Activated CD4-positive, alpha-beta memory T cell treated with anti-CD3 and anti-CD28 coated beads for 36 hours (primary cell): ENCODE data around the gene TTC7B. TPM values are rescaled to one million over a fixed set of nuclear protein-coding genes. Genes with fewer than 3 reads are reported as not detected.
A peak's percentile ranks its signal among the peaks of the same experiment; 100 is the strongest.

Experiments
- CTCF ChIA-PET: fragments of 350-600 bp; sonication (Branson Sonifier 250); formaldehyde crosslinking; loops from one replicate; lab custom pipeline; 2021; ENCODE audit warnings: antibody characterized with exemption, inconsistent platforms; lab: Charles Lee
- POLR2A ChIA-PET: fragments of 350-600 bp; sonication (Branson Sonifier 250); formaldehyde crosslinking; loops from one replicate; lab custom pipeline; 2021; ENCODE audit warnings: antibody characterized with exemption; lab: Charles Lee
- DNase-seq: peaks from one replicate; pipeline ENCODE4 v3.0.0-alpha.2; 2020
- H3K27ac Mint-ChIP-seq: one replicate; pipeline ENCODE4 v1.8.0; 2021; ENCODE audit warnings: mixed read lengths
- H3K27me3 Mint-ChIP-seq: one replicate; pipeline ENCODE4 v1.8.0; 2021; ENCODE audit warnings: mixed read lengths
- H3K36me3 Mint-ChIP-seq: one replicate; pipeline ENCODE4 v1.8.0; 2021; ENCODE audit warnings: mixed read lengths
- H3K4me1 Mint-ChIP-seq: one replicate; pipeline ENCODE4 v1.8.0; 2021; ENCODE audit warnings: low read depth, mixed read lengths
- H3K4me3 Mint-ChIP-seq: one replicate; pipeline ENCODE4 v1.8.0; 2021; ENCODE audit warnings: mild to moderate bottlenecking, mixed read lengths
- H3K9me3 Mint-ChIP-seq: one replicate; pipeline ENCODE4 v1.8.0; 2021; ENCODE audit warnings: mixed read lengths
- intact Hi-C: fragments of 100-400 bp; cut with micrococcal nuclease; formaldehyde crosslinking; loops from one replicate; pipeline ENCODE4 v1.15.1; 2023
- total RNA-seq, 2 experiments: library from RNA; stranded (reverse); gene quantifications; one replicate each; pipeline ENCODE4 v1.2.3, GENCODE V29; 2021

Gene TTC7B
- total RNA-seq, 2 experiments from 2014 or later = 9.3 to 12.4 TPM

DNA sequence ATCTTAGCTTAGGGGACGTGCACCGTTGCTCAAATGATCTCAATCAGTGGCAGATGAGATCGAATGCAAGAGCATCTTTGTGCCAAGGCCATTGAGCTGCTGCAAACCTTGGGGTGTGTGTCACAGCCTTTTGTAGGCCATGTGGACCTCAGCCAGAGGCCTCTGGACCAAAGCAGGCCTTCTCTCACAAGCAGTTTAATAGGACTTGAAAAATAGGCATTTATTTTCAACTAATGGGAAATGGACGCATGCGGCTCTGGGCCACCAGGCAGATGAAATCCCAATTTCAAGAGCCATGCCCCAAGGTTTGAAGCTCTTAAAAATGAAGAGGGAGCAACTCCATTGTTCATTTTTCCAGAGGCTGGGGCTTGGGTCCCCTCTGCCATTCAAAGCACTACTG is 87.3 kb downstream of the TTC7B start:
- Mint-ChIP-seq H3K27ac (no peak overlapping the region), H3K9me3 (no peaks in the 10 kb centered on the region), H3K36me3 (no peaks in the 10 kb centered on the region), H3K4me3 (no peak overlapping the region), H3K4me1 (no peaks in the 10 kb centered on the region), H3K27me3 (peaks cover 4% of the 10 kb centered on the region)
- ChIA-PET CTCF (interaction anchor here (1.8 kb wide), 1 partner anchor 29 kb away, joined by 4 read pairs; no protein-coding TSS in a partner anchor), POLR2A (no interaction called here)
- no peak for DNase-seq
- intact Hi-C loops = no loop called here

DNA sequence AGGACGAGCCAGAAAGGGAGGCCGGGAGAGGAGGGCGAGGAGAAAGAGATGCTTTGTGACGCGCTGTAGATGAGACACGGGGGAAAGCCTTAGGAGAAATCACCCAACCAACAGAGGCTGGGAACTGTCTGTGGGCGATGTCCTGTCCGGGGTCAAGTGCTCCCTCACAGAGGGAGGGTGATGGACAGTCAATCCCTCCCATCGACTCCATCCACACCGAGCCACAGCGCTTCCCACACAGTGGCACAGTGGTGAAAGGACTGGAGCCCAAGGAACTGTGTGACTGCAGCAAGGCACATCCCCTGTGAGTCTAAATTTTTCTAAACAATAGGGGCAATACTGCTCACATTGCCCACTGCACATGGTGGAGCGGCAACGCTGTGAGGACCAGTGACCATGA is 89.1 kb downstream of the TTC7B start:
- H3K4me3 Mint-ChIP-seq = no peak overlapping the region
- no peak for DNase-seq
- H3K27me3 Mint-ChIP-seq = peaks cover 4% of the 10 kb centered on the region
- H3K9me3 Mint-ChIP-seq = no peaks in the 10 kb centered on the region
- intact Hi-C loops = no loop called here
- ChIA-PET POLR2A (no interaction called here), CTCF (no interaction called here)
- H3K27ac Mint-ChIP-seq = no peak overlapping the region
- H3K4me1 Mint-ChIP-seq = no peaks in the 10 kb centered on the region
- H3K36me3 Mint-ChIP-seq = no peaks in the 10 kb centered on the region

DNA sequence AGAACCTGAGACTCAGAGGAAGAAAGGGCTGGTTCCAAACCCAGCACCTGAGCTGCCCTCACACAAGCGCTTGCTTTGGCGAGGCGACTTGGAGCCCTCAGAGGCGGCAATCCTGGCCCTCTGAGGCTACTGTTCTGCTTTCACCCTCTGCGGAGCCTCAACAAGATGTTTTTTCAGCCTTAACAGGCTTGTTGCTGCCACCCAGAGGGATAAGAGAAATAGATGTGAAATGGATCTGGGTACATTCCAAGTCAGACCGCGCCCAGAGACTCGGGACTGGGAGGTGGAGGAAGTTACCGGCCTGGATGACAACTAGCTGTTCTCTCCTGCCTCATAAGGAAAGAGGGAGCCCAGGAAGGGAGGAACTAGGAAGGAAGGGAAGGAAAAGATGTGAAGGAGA is 89.6 kb downstream of the TTC7B start:
- H3K9me3 Mint-ChIP-seq = no peaks in the 10 kb centered on the region
- ChIA-PET POLR2A (no interaction called here), CTCF (no interaction called here)
- peaks cover 4% of the 10 kb centered on the region for H3K27me3 Mint-ChIP-seq
- H3K27ac Mint-ChIP-seq = no peak overlapping the region
- H3K36me3 Mint-ChIP-seq = no peaks in the 10 kb centered on the region
- intact Hi-C loops = no loop called here
- no peak for DNase-seq
- H3K4me3 Mint-ChIP-seq = no peak overlapping the region
- H3K4me1 Mint-ChIP-seq = no peaks in the 10 kb centered on the region

DNA sequence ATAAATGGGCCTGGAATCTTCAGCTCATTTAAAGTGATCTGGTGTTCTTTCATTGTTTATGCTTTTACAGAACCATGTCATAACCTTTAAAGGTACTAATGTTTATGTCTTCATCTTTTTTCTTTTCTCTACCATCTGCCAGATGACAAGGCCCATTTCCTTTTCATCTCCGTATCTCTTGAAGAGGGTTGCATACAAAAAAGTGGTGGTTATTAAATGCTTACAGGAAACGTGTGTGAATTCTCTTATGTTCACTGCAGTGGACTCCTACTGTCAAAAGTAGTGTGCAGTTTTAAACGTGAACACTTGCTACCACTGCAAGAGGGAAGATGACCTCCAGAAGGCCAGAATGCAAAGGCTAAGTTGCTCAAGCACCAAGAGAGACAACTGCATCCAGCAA is 91.4 kb downstream of the TTC7B start:
- ChIA-PET CTCF (no interaction called here), POLR2A (no interaction called here)
- no peaks in the 10 kb centered on the region for H3K36me3 Mint-ChIP-seq
- no peaks in the 10 kb centered on the region for H3K27me3 Mint-ChIP-seq
- H3K4me1 Mint-ChIP-seq = no peaks in the 10 kb centered on the region
- no peaks in the 10 kb centered on the region for H3K9me3 Mint-ChIP-seq
- intact Hi-C loops = loop anchor here (5.0 kb wide), 1 partner anchor 32 kb away; no protein-coding TSS in a partner anchor
- no peak for DNase-seq
- H3K4me3 Mint-ChIP-seq = no peak overlapping the region
- no peak overlapping the region for H3K27ac Mint-ChIP-seq

DNA sequence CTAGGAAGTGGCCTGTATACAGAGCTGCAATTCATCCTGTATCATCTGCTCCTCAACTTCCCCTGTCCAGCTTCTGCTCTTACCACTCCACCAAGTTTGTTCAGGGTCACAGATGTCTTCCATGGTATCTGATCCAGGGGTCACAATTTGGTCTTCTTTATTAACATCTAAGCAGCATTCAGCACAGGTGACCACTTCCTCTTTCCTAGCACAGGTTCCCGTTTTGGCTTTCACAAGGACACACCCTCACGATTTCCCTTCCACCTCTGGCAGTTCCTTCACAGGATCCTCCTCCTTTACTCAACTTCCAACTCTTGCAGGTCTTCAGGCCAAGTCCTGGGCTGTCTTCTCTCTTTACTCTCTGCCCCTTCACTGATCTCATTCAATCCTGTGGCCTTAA is 93.6 kb downstream of the TTC7B start:
- H3K4me3 Mint-ChIP-seq = no peak overlapping the region
- no peak overlapping the region for H3K27ac Mint-ChIP-seq
- H3K9me3 Mint-ChIP-seq = no peaks in the 10 kb centered on the region
- DNase-seq = no peak
- H3K27me3 Mint-ChIP-seq = no peaks in the 10 kb centered on the region
- ChIA-PET CTCF (interaction anchor here (1.6 kb wide), 1 partner anchor 25 kb away, joined by 6 read pairs; no protein-coding TSS in a partner anchor), POLR2A (no interaction called here)
- H3K4me1 Mint-ChIP-seq = no peaks in the 10 kb centered on the region
- H3K36me3 Mint-ChIP-seq = no peaks in the 10 kb centered on the region
- intact Hi-C loops = loop anchor here (5.0 kb wide), 1 partner anchor 35 kb away; no protein-coding TSS in a partner anchor

DNA sequence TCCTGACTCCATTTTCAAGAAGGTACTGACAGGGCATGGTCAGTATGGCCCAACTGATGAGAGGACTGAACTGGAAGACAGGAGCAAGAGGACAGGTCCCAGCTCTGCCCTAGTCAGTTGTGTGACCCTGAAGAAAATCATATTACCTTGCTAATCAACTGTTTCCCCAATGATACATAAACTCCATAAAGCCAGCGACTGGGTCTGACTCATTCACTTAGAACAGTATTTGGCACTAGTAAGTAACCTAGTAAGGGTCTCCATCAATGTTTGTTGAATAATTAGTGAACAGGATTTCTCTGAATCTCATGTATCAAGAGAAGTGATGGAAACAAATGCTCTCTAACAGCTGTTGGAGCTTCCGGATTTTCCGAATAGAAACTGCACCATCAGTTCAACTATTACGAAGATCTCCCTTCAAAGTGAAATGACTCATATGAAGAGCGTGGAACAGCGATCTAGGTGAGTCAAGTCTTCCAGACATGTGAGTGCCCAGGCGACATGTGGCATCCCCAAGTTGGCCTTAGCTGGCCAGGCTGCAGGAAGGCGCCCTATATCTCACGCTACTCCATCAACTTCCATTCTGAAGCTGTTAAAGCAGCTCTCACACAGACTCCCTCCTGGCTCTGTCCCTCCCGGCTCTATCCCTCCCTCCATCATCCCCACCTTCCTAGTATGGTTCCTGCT is 94.5 kb downstream of the TTC7B start:
- Mint-ChIP-seq H3K36me3 (no peaks in the 10 kb centered on the region), H3K4me3 (no peak overlapping the region), H3K27me3 (no peaks in the 10 kb centered on the region), H3K4me1 (no peaks in the 10 kb centered on the region), H3K27ac (no peak overlapping the region), H3K9me3 (no peaks in the 10 kb centered on the region)
- intact Hi-C loops = loop anchor here (5.0 kb wide), 1 partner anchor 36 kb away; no protein-coding TSS in a partner anchor
- DNase-seq = peak; percentile 51
- POLR2A ChIA-PET = no interaction called here
- CTCF ChIA-PET = interaction anchor here (1.6 to 2.5 kb wide), 2 partner anchors 24 to 37 kb away, joined by 6 to 13 read pairs; no protein-coding TSS in a partner anchor

DNA sequence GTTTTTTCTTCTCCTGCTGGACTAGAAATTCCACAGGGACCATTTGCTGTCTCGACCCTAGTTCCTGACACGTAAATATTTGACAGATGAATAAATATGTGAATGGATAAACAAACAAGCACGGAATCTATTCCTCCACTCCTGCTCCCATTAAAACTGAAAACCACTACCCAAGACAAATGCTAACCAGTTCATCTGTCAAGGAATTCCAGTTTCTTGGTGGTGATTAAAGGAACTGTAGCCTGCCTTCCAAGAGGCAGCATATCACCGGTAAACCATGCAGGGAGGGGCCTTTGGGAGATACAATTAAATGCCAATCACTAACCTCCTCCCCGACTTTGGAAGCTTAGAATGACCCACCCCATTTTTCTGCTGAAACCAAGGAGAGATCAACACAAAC is 95.4 kb downstream of the TTC7B start:
- Mint-ChIP-seq H3K27me3 (no peaks in the 10 kb centered on the region), H3K36me3 (no peaks in the 10 kb centered on the region), H3K4me3 (no peak overlapping the region), H3K27ac (no peak overlapping the region), H3K9me3 (no peaks in the 10 kb centered on the region), H3K4me1 (no peaks in the 10 kb centered on the region)
- CTCF ChIA-PET = interaction anchor here (1.6 to 2.5 kb wide), 2 partner anchors 23 to 38 kb away, joined by 6 to 13 read pairs; no protein-coding TSS in a partner anchor
- intact Hi-C loops = loop anchor here (5.0 kb wide), 1 partner anchor 36 kb away; no protein-coding TSS in a partner anchor
- POLR2A ChIA-PET = no interaction called here
- no peak for DNase-seq

DNA sequence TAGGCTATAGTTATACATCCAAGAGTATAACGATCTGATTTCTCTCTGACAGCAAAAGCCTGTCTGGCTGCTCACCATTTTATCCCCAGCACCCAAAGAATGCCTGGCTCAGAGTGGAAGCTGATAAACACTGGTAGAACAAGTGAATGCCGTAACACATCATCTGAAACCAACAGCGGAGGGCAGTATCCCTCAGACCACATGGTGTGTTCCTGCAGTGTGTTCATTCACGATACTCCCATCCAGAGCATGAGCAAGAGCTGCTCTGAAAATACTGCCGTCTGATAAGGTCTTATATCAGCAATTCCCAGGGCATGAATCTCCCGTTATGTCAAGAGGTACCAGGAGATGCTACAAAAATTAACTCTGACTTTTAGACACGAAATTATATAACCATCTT is 95.9 kb downstream of the TTC7B start:
- intact Hi-C loops = loop anchor here (5.0 kb wide), 1 partner anchor 37 kb away; no protein-coding TSS in a partner anchor
- no peaks in the 10 kb centered on the region for H3K27me3 Mint-ChIP-seq
- no peak overlapping the region for H3K4me3 Mint-ChIP-seq
- no peak for DNase-seq
- H3K27ac Mint-ChIP-seq = no peak overlapping the region
- CTCF ChIA-PET = interaction anchor here (2.5 kb wide), 1 partner anchor 38 kb away, joined by 13 read pairs; no protein-coding TSS in a partner anchor
- H3K4me1 Mint-ChIP-seq = no peaks in the 10 kb centered on the region
- H3K36me3 Mint-ChIP-seq = no peaks in the 10 kb centered on the region
- H3K9me3 Mint-ChIP-seq = no peaks in the 10 kb centered on the region
- POLR2A ChIA-PET = no interaction called here

DNA sequence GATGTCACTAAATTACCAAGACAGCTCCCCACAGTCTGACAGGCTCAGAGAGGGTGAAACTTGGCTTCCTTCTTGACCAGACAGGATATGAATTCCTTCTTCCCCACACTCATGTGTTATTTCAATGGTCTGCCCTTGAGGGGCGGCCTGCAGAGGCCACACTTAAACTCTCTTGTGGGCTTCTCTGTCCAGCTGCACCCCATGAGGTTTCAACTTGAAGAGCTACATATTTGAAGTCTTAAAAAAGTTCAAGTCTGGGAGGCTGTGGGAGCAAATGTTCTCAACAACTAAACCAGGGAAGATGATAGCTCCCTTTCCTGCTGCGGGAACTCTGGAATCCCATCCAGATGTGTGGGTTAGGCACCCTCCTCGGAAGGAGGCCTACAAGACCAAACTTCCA is 98.3 kb downstream of the TTC7B start:
- no peaks in the 10 kb centered on the region for H3K27me3 Mint-ChIP-seq
- intact Hi-C loops = no loop called here
- POLR2A ChIA-PET = interaction anchor here (0.6 kb wide), 1 partner anchor 13 kb away, joined by 3 read pairs; no protein-coding TSS in a partner anchor
- no peak for DNase-seq
- H3K27ac Mint-ChIP-seq = no peak overlapping the region
- no peak overlapping the region for H3K4me3 Mint-ChIP-seq
- H3K36me3 Mint-ChIP-seq = no peaks in the 10 kb centered on the region
- H3K9me3 Mint-ChIP-seq = no peaks in the 10 kb centered on the region
- H3K4me1 Mint-ChIP-seq = no peaks in the 10 kb centered on the region
- CTCF ChIA-PET = interaction anchor here (1.7 kb wide), 1 partner anchor 41 kb away, joined by 7 read pairs; no protein-coding TSS in a partner anchor

DNA sequence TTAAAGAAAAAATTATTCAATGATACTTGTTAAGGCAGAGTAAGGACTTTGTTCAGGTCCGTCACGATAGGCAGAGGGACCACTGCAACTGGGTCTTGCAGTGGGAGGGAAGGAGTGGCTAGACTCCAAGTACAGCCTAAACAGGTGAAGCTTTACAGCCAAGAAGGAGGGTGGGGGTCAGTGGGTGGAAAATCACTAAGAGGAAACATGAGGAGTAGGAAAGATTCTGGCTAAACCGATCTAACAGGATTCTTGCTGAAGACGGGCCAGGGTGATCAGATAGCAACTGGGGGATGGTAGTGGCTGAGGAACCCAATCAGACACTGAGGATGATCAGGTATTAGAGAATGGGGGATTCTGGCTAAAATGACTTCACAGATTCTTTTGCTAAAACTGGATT is 100.2 kb downstream of the TTC7B start:
- no peak overlapping the region for H3K4me3 Mint-ChIP-seq
- ChIA-PET POLR2A (no interaction called here), CTCF (no interaction called here)
- H3K36me3 Mint-ChIP-seq = no peaks in the 10 kb centered on the region
- intact Hi-C loops = no loop called here
- H3K4me1 Mint-ChIP-seq = no peaks in the 10 kb centered on the region
- no peak overlapping the region for H3K27ac Mint-ChIP-seq
- no peaks in the 10 kb centered on the region for H3K27me3 Mint-ChIP-seq
- H3K9me3 Mint-ChIP-seq = no peaks in the 10 kb centered on the region
- no peak for DNase-seq

DNA sequence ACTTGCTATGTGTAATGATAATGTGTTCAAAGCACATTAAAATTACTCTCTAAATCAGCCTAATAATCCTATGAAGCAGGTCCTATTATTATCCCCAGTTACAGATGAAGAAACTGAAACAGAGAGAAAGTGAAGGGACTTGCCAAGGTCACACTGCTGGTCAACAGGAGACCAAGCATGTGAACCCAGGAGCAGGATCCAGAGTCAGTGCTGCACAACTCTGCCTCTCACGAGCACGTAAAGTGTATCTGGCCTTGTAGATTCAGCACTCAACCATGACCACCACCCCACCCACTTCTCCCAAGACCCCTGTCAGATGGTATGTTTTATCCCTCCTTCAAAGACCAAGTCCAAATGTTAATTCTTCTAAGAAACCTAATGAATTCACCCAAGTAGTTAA is 100.7 kb downstream of the TTC7B start:
- H3K9me3 Mint-ChIP-seq = no peaks in the 10 kb centered on the region
- ChIA-PET POLR2A (no interaction called here), CTCF (no interaction called here)
- intact Hi-C loops = no loop called here
- no peak overlapping the region for H3K27ac Mint-ChIP-seq
- DNase-seq = no peak
- H3K27me3 Mint-ChIP-seq = no peaks in the 10 kb centered on the region
- H3K4me3 Mint-ChIP-seq = no peak overlapping the region
- no peaks in the 10 kb centered on the region for H3K36me3 Mint-ChIP-seq
- H3K4me1 Mint-ChIP-seq = no peaks in the 10 kb centered on the region

DNA sequence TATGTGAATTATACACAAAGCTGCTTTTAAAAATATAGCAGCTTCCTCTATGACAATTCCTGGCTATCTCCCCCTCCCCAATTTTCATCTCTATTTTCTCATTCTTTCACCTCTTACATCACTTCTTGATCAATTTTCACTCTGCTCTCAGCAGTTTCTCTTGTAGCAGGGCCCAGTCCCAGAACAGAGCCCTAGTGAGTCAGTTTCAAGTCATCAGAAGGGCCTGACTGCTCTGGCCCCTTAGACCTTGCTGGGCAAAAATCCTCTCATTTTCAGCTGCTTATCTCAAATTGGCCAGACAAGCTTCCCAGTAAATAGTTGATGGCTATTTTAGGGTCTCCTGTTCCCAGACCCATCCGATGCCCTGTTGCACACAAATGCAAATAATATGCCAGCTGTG is 101.4 kb downstream of the TTC7B start:
- CTCF ChIA-PET = interaction anchor here (0.6 to 1.5 kb wide), 2 partner anchors 10 to 18 kb away, joined by 3 read pairs; no protein-coding TSS in a partner anchor
- intact Hi-C loops = no loop called here
- H3K4me3 Mint-ChIP-seq = no peak overlapping the region
- H3K36me3 Mint-ChIP-seq = no peaks in the 10 kb centered on the region
- POLR2A ChIA-PET = no interaction called here
- no peaks in the 10 kb centered on the region for H3K9me3 Mint-ChIP-seq
- H3K4me1 Mint-ChIP-seq = no peaks in the 10 kb centered on the region
- no peak for DNase-seq
- H3K27me3 Mint-ChIP-seq = peaks cover 2% of the 10 kb centered on the region
- H3K27ac Mint-ChIP-seq = no peak overlapping the region
